Body of pancreas (tissue), 4 donors: ENCODE data around the gene USP10.
A peak's percentile ranks its signal among the peaks of the same experiment; 100 is the strongest.

Source experiments
- CTCF ChIP-seq, 7 experiments: fragments of 450-650 bp in 4 of 7; fragments of 200-600 bp in 3 of 7; sonication (generic) in 3 of 7; IDR thresholded peaks; one replicate each; pipeline ENCODE4 v1.5.1; 2016 to 2019; ENCODE audit warnings: antibody characterized with exemption in 7 of 7
- POLR2A ChIP-seq, 3 donors: fragments of 450-650 bp; IDR thresholded peaks; one replicate each; pipeline ENCODE4 v1.6.1; 2016; ENCODE audit warnings: antibody characterized with exemption in 3 of 3, mild to moderate bottlenecking in 2 of 3

- peak in 2 of 3 donors; percentile 20 to 37 for TF ChIP-seq POLR2A (IDR thresholded peaks at IDR 0.05)
- TF ChIP-seq CTCF (IDR thresholded peaks at IDR 0.05) = peak in 1 of 7 experiments; percentile 8
Observed at GRCh38 chr16:84699712-84700445, at the start of gene USP10.
